Lower leg skin (tissue), 3 donors: Measurements from ENCODE around the gene CMIP.

Experiments used
- POLR2A ChIP-seq, 2 donors: fragments of 450-650 bp; IDR thresholded peaks; one replicate each; pipeline ENCODE4 v1.6.1; 2016 to 2017; ENCODE audit warnings: antibody characterized with exemption in 2 of 2, mild to moderate bottlenecking in 1 of 2, moderate library complexity in 1 of 2
- TF ChIP-seq, protein P1 (sequence below), 3 donors: fragments of 450-650 bp; IDR thresholded peaks; one replicate each; pipeline ENCODE4 v1.5.1; 2016; ENCODE audit warnings: antibody characterized with exemption in 3 of 3, mild to moderate bottlenecking in 3 of 3, moderate library complexity in 2 of 3

DNA sequence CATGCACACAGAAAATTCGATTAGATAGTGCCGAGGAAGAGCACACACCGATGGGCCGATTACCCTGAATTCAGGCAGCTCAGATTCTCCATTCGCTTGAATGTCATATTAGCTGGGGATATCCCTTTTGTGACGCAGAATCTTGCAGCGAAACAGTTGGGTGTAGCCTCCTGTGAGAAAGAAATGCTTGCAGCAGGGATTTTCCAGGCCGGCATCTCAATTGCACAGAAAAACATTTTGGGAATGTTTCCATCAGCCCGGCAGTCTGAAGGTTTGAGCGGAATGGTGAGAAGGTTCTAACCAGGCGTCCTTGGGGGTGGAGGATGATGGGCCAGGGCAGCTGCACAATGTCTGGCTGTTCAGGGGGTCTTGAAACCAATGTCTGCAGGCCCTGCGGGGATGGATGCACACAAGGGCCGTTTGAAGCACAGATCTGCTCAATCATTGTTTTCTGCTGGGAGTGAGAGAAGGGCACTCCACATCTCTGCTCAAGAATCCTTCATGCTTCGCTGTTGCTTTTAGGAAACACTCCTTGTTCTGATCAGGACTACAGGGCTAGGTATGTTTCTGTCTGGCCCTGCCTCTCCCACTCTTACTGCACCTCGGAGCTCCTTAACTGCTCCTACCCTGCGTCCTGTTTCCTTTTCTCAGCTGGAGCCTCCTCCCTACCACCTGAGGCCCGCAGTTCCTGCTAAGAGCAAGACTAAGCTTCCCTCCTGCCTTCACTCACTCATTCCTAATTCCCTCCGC lies 94.6 kb downstream of the CMIP start:
- TF ChIP-seq, protein P1, sequence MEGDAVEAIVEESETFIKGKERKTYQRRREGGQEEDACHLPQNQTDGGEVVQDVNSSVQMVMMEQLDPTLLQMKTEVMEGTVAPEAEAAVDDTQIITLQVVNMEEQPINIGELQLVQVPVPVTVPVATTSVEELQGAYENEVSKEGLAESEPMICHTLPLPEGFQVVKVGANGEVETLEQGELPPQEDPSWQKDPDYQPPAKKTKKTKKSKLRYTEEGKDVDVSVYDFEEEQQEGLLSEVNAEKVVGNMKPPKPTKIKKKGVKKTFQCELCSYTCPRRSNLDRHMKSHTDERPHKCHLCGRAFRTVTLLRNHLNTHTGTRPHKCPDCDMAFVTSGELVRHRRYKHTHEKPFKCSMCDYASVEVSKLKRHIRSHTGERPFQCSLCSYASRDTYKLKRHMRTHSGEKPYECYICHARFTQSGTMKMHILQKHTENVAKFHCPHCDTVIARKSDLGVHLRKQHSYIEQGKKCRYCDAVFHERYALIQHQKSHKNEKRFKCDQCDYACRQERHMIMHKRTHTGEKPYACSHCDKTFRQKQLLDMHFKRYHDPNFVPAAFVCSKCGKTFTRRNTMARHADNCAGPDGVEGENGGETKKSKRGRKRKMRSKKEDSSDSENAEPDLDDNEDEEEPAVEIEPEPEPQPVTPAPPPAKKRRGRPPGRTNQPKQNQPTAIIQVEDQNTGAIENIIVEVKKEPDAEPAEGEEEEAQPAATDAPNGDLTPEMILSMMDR (IDR thresholded peaks at IDR 0.05), result no peak
- no peak for TF ChIP-seq POLR2A (IDR thresholded peaks at IDR 0.05)
